Loucy (cell line): ENCODE data around the gene UNC80.

Experiments
- EZH2phosphoT487 ChIP-seq: fragments of 200-600 bp; IDR thresholded peaks from 2 replicates; pipeline ENCODE4 v1.6.1; 2018; ENCODE audit warnings: antibody characterized with exemption, mild to moderate bottlenecking, moderate library complexity, borderline replicate concordance
- TF ChIP-seq, protein P1 (sequence below): fragments of 200-600 bp; sonication (generic); conservative IDR thresholded peaks from 2 replicates; pipeline ENCODE4 v1.5.1; 2014; ENCODE audit warnings: mild to moderate bottlenecking, antibody characterized with exemption, low read length

DNA sequence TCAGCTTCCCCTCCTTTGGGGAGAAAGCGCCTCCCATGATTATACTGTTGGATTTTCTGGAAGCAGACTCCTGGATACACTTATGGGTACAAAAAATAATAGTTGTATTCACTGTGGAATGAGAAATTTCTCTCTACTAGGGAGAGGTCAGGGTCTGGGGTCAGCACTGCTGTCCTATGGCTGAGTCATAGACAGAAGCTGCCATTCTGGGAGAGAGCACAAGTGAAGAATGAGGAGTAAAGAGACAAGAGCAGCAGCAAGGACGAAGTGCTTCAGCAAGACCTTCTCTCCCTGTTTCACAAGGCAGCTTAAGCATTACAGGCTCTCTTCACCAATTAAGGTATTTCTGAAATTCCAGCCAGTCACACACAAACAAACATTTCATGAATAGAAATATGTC is 10.1 kb upstream of the UNC80 start:
- TF ChIP-seq, protein P1, sequence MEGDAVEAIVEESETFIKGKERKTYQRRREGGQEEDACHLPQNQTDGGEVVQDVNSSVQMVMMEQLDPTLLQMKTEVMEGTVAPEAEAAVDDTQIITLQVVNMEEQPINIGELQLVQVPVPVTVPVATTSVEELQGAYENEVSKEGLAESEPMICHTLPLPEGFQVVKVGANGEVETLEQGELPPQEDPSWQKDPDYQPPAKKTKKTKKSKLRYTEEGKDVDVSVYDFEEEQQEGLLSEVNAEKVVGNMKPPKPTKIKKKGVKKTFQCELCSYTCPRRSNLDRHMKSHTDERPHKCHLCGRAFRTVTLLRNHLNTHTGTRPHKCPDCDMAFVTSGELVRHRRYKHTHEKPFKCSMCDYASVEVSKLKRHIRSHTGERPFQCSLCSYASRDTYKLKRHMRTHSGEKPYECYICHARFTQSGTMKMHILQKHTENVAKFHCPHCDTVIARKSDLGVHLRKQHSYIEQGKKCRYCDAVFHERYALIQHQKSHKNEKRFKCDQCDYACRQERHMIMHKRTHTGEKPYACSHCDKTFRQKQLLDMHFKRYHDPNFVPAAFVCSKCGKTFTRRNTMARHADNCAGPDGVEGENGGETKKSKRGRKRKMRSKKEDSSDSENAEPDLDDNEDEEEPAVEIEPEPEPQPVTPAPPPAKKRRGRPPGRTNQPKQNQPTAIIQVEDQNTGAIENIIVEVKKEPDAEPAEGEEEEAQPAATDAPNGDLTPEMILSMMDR: no peak
- TF ChIP-seq EZH2phosphoT487: no peak
